ENCODE measurements around the gene OR1L1. TPM values are rescaled to one million over a fixed set of nuclear protein-coding genes. Genes with fewer than 3 reads are reported as not detected.

Gene OR1L1
- total and polyA plus RNA-seq, 9 of the 15 experiments (the other 6 are each of a cell fraction or from before 2014, with no cell fraction given) = not detected

DNA sequence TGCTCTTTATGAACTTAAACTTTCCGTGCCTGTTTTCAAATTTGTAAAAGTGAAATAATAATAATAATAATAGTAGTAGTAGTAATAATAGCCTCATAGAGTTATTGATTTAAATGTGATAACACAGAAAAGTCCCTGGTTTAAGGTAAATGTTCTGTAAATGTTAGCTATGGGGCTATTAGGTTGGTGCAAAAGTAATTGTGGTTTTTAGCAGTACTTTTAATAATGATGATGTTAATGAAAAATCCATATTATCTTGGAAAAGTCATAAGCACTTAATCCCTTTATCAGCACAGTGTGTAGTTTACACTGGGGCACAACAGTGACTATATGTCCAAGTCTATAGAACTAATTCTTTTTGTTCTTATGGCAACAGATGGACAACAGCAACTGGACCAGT is 47.2 kb upstream of the OR1L1 start, which contains the start of gene OR1Q1:
OR1Q1 (plus strand) TSS at position 377 of the 400 bp plus-strand sequence; CDS start at position 377, 0 bp downstream.
- CTCF ChIA-PET (ENCODE audit: low intra/inter-chr PET ratio) = no interaction called here
- no peaks in the 10 kb centered on the region for H3K79me2 ChIP-seq (ENCODE audit: control insufficient read depth, insufficient read depth, low read length)
- H3K27me3 ChIP-seq (ENCODE audit: control insufficient read depth in 2 of 2, insufficient read depth in 2 of 2, low read length in 2 of 2) = peaks cover under 1 to 12% of the 10 kb centered on the region in 2 experiments; a peak in 3 of 5 replicates
- H2AFZ ChIP-seq (ENCODE audit: low read depth, low read length) = no peak within 1 kb of the TSS
- ATAC-seq = no peak
- H3K9me3 ChIP-seq (replicated peaks; ENCODE audit: control insufficient read depth, insufficient read depth, low read depth, low read length) = no peaks in the 10 kb centered on the region
- no peak for FAIRE-seq
- no peaks in the 10 kb centered on the region for H3K36me3 ChIP-seq (ENCODE audit: control insufficient read depth, insufficient read depth, low read length)
- H3K9ac ChIP-seq (ENCODE audit: insufficient read depth in 1 of 2, low read depth in 2 of 2, low read length in 2 of 2) = no peak within 1 kb of the TSS
- no peak within 1 kb of the TSS for H3K4me3 ChIP-seq
- BruUV-seq (replicated peaks) = no TSS peak
- 4% methylated on average over 1 of the region's 1 CpG for WGBS (ENCODE audit: insufficient coverage, low coverage, missing lambda C conversion rate)
- no peaks in the 10 kb centered on the region for H3K4me1 ChIP-seq (replicated peaks in 1 of 2; ENCODE audit: control insufficient read depth in 2 of 2, insufficient read depth in 2 of 2, low read length in 2 of 2)
- no peaks in the 10 kb centered on the region for H3K9me1 ChIP-seq (ENCODE audit: control insufficient read depth, insufficient read depth, low read length)
- POLR2A ChIA-PET = no interaction called here
- no peak for DNase-seq (ENCODE audit: extremely low read depth in 1 of 4, low spot score in 3 of 4)
- in situ Hi-C loops (cut with MboI) = no loop called here
- no peak within 1 kb of the TSS for H3K27ac ChIP-seq (ENCODE audit: extremely low read depth, low read depth, low read length)
- intact Hi-C loops (cut with micrococcal nuclease) = loop anchor here (5.0 kb wide), 1 partner anchor 62 kb away; the partner anchor contains the start of gene OR1N2
- no peaks in the 10 kb centered on the region for H4K20me1 ChIP-seq (replicated peaks; ENCODE audit: control insufficient read depth, insufficient read depth, low read length)
- H3K4me2 ChIP-seq (ENCODE audit: insufficient read depth, low read length) = no peak within 1 kb of the TSS
- TF ChIP-seq ZNF311 (CRISPR knock-in tag; IDR thresholded peaks at IDR 0.05) (no peak), NR3C1 (CRISPR knock-in tag; IDR thresholded peaks at IDR 0.05) (no peak), SIX5 (IDR thresholded peaks at IDR 0.05; ENCODE audit: borderline replicate concordance in 1 of 2, insufficient read depth in 1 of 2, low read depth in 1 of 2, low read length in 2 of 2) (no peak), ZFP91 (CRISPR knock-in tag; IDR thresholded peaks at IDR 0.05) (no peak), TAF1 (IDR thresholded peaks at IDR 0.05; ENCODE audit: control insufficient read depth, extremely low read depth, insufficient read depth, low read length, severe bottlenecking) (no peak), FOXK2 (conservative IDR thresholded peaks at IDR 0.05 in 1 of 2, IDR thresholded peaks at IDR 0.05 in 1 of 2; ENCODE audit: low read depth in 2 of 2) (no peak), ZNF77 (CRISPR knock-in tag; IDR thresholded peaks at IDR 0.05) (no peak)
- TF ChIP-seq, protein P1, sequence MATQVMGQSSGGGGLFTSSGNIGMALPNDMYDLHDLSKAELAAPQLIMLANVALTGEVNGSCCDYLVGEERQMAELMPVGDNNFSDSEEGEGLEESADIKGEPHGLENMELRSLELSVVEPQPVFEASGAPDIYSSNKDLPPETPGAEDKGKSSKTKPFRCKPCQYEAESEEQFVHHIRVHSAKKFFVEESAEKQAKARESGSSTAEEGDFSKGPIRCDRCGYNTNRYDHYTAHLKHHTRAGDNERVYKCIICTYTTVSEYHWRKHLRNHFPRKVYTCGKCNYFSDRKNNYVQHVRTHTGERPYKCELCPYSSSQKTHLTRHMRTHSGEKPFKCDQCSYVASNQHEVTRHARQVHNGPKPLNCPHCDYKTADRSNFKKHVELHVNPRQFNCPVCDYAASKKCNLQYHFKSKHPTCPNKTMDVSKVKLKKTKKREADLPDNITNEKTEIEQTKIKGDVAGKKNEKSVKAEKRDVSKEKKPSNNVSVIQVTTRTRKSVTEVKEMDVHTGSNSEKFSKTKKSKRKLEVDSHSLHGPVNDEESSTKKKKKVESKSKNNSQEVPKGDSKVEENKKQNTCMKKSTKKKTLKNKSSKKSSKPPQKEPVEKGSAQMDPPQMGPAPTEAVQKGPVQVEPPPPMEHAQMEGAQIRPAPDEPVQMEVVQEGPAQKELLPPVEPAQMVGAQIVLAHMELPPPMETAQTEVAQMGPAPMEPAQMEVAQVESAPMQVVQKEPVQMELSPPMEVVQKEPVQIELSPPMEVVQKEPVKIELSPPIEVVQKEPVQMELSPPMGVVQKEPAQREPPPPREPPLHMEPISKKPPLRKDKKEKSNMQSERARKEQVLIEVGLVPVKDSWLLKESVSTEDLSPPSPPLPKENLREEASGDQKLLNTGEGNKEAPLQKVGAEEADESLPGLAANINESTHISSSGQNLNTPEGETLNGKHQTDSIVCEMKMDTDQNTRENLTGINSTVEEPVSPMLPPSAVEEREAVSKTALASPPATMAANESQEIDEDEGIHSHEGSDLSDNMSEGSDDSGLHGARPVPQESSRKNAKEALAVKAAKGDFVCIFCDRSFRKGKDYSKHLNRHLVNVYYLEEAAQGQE (IDR thresholded peaks at IDR 0.05; ENCODE audit: borderline replicate concordance) = no peak
- TF ChIP-seq, protein P1 (CRISPR knock-in tag; IDR thresholded peaks at IDR 0.05; ENCODE audit: low read depth) = no peak
